ENCODE data around the gene PPP2R5C. TPM values are rescaled to one million over a fixed set of nuclear protein-coding genes. Genes with fewer than 3 reads are reported as not detected.

PPP2R5C gene
- total RNA-seq, 1 experiment from 2014 or later, result 80.3 TPM

- Histone ChIP-seq H3K9me3 (ENCODE audit: control insufficient read depth, insufficient read depth, low read depth, low read length) (no peaks in the 10 kb centered on the region), H3K27me3 (ENCODE audit: control insufficient read depth, insufficient read depth, low read length) (no peaks in the 10 kb centered on the region), H3K27ac (ENCODE audit: low read length) (no peak overlapping the region), H3K4me1 (ENCODE audit: control insufficient read depth, insufficient read depth, low read length) (no peaks in the 10 kb centered on the region), H3K4me3 (ENCODE audit: low read depth in 2 of 2, low read length in 2 of 2) (no peak overlapping the region), H3K36me3 (ENCODE audit: control insufficient read depth, insufficient read depth, low read length) (peaks cover 3% of the 10 kb centered on the region; the same call in 1 of the 2 replicates)
- in situ Hi-C loops (cut with HindIII; ENCODE audit: low pct_unique_long_range_greater_than_20kb, low sequenced_read_pairs) (no loop called here), intact Hi-C loops (cut with micrococcal nuclease; ENCODE audit: unreplicated experiment) (no loop called here)
- BruUV-seq (replicated peaks), result no TSS peak
- no peak for TF ChIP-seq POLR2AphosphoS5 (IDR thresholded peaks at IDR 0.05; ENCODE audit: low read depth, low read length)
- no peak for TF ChIP-seq TCF7L2 (IDR thresholded peaks at IDR 0.05; ENCODE audit: low read depth, low read length)
- TF ChIP-seq CTCF (IDR thresholded peaks at IDR 0.05), result no peak
- no peak for TF ChIP-seq REST (IDR thresholded peaks at IDR 0.05; ENCODE audit: insufficient read depth in 1 of 2, low read depth in 2 of 2, low read length in 1 of 2)
- no peak for TF ChIP-seq SIN3A (IDR thresholded peaks at IDR 0.05; ENCODE audit: borderline replicate concordance, insufficient read depth, low read depth, low read length)
- POLR2A ChIA-PET, result no interaction called here
- DNase-seq (ENCODE audit: low read depth, low spot score) (no peak), ATAC-seq (no peak)
- CTCF ChIA-PET, result no interaction called here
Observed at GRCh38 chr14:101926085-101926484, 164.6 kb downstream of the PPP2R5C start.

GRCh38 chr14:101926620-101927019 lies 165.1 kb downstream of the PPP2R5C start:
- in situ Hi-C loops (cut with HindIII; ENCODE audit: low pct_unique_long_range_greater_than_20kb, low sequenced_read_pairs) (no loop called here), intact Hi-C loops (cut with micrococcal nuclease; ENCODE audit: unreplicated experiment) (no loop called here)
- H3K4me1 ChIP-seq (ENCODE audit: control insufficient read depth, insufficient read depth, low read length), result no peaks in the 10 kb centered on the region
- H3K36me3 ChIP-seq (ENCODE audit: control insufficient read depth, insufficient read depth, low read length), result peaks cover 2% of the 10 kb centered on the region; the same call in 1 of the 2 replicates
- no peaks in the 10 kb centered on the region for H3K9me3 ChIP-seq (ENCODE audit: control insufficient read depth, insufficient read depth, low read depth, low read length)
- H3K27me3 ChIP-seq (ENCODE audit: control insufficient read depth, insufficient read depth, low read length), result no peaks in the 10 kb centered on the region
- H3K27ac ChIP-seq (ENCODE audit: low read length), result no peak overlapping the region
- DNase-seq (ENCODE audit: low read depth, low spot score) (no peak), ATAC-seq (no peak)
- TF ChIP-seq POLR2AphosphoS5 (IDR thresholded peaks at IDR 0.05; ENCODE audit: low read depth, low read length) (no peak), CTCF (IDR thresholded peaks at IDR 0.05) (no peak), REST (IDR thresholded peaks at IDR 0.05; ENCODE audit: insufficient read depth in 1 of 2, low read depth in 2 of 2, low read length in 1 of 2) (no peak), TCF7L2 (IDR thresholded peaks at IDR 0.05; ENCODE audit: low read depth, low read length) (no peak), SIN3A (IDR thresholded peaks at IDR 0.05; ENCODE audit: borderline replicate concordance, insufficient read depth, low read depth, low read length) (no peak)
- BruUV-seq (replicated peaks), result TSS peak; percentile 29
- ChIA-PET CTCF (no interaction called here), POLR2A (no interaction called here)
- H3K4me3 ChIP-seq (ENCODE audit: low read depth in 2 of 2, low read length in 2 of 2), result no peak overlapping the region
